ENCODE measurements around the gene ADGRE2.

DNA sequence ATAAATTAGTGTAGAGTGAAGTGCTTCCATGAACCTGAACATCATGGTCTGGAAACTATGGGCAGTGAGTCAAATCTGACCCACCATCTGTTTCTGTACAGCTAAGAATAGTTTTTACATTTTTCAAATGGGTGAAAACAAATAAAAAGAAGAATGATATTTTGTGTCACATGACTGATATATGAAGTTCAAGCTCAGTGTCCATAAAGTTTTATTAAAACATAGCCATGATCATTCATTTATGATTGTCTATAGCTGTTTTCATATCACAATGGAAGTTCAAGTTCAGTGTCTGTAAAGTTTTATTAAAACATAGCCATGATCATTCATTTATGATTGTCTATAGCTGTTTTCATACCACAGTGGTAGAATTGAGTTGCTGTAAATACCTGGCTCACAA is 45.9 kb downstream of the ADGRE2 start:
- TF ChIP-seq POLR2A (IDR thresholded peaks at IDR 0.05; ENCODE audit: low read depth, low read length) (no peak), RCOR1 (IDR thresholded peaks at IDR 0.05; ENCODE audit: insufficient replicate concordance, low read length) (no peak), BHLHE40 (IDR thresholded peaks at IDR 0.05; ENCODE audit: low read depth, low read length) (no peak), MXI1 (IDR thresholded peaks at IDR 0.05; ENCODE audit: borderline replicate concordance, low read depth, low read length) (no peak), SMC3 (IDR thresholded peaks at IDR 0.05; ENCODE audit: low read depth, low read length) (no peak), RFX5 (IDR thresholded peaks at IDR 0.05; ENCODE audit: low read depth, low read length) (no peak)
- TF ChIP-seq, protein P1, sequence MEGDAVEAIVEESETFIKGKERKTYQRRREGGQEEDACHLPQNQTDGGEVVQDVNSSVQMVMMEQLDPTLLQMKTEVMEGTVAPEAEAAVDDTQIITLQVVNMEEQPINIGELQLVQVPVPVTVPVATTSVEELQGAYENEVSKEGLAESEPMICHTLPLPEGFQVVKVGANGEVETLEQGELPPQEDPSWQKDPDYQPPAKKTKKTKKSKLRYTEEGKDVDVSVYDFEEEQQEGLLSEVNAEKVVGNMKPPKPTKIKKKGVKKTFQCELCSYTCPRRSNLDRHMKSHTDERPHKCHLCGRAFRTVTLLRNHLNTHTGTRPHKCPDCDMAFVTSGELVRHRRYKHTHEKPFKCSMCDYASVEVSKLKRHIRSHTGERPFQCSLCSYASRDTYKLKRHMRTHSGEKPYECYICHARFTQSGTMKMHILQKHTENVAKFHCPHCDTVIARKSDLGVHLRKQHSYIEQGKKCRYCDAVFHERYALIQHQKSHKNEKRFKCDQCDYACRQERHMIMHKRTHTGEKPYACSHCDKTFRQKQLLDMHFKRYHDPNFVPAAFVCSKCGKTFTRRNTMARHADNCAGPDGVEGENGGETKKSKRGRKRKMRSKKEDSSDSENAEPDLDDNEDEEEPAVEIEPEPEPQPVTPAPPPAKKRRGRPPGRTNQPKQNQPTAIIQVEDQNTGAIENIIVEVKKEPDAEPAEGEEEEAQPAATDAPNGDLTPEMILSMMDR (conservative IDR thresholded peaks at IDR 0.05; ENCODE audit: low read depth, low read length) = no peak
- TF ChIP-seq, protein P2, sequence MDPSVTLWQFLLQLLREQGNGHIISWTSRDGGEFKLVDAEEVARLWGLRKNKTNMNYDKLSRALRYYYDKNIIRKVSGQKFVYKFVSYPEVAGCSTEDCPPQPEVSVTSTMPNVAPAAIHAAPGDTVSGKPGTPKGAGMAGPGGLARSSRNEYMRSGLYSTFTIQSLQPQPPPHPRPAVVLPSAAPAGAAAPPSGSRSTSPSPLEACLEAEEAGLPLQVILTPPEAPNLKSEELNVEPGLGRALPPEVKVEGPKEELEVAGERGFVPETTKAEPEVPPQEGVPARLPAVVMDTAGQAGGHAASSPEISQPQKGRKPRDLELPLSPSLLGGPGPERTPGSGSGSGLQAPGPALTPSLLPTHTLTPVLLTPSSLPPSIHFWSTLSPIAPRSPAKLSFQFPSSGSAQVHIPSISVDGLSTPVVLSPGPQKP (IDR thresholded peaks at IDR 0.05; ENCODE audit: borderline replicate concordance, low read depth, low read length) = no peak
- TF ChIP-seq, protein P3, sequence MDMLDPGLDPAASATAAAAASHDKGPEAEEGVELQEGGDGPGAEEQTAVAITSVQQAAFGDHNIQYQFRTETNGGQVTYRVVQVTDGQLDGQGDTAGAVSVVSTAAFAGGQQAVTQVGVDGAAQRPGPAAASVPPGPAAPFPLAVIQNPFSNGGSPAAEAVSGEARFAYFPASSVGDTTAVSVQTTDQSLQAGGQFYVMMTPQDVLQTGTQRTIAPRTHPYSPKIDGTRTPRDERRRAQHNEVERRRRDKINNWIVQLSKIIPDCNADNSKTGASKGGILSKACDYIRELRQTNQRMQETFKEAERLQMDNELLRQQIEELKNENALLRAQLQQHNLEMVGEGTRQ (IDR thresholded peaks at IDR 0.05; ENCODE audit: low read depth, low read length) = no peak
